ENCODE measurements around the gene VIP. TPM values are rescaled to one million over a fixed set of nuclear protein-coding genes. Genes with fewer than 3 reads are reported as not detected.
A peak's percentile ranks its signal among the peaks of the same experiment; 100 is the strongest.

VIP gene
- total RNA-seq, 1 donor, result not detected

GRCh38 chr6:152736687-152737273 lies 13.8 kb upstream of the VIP start:
- H3K27ac ChIP-seq (ENCODE audit: low read depth, low read length), result no peak overlapping the region
- TF ChIP-seq, protein P1, sequence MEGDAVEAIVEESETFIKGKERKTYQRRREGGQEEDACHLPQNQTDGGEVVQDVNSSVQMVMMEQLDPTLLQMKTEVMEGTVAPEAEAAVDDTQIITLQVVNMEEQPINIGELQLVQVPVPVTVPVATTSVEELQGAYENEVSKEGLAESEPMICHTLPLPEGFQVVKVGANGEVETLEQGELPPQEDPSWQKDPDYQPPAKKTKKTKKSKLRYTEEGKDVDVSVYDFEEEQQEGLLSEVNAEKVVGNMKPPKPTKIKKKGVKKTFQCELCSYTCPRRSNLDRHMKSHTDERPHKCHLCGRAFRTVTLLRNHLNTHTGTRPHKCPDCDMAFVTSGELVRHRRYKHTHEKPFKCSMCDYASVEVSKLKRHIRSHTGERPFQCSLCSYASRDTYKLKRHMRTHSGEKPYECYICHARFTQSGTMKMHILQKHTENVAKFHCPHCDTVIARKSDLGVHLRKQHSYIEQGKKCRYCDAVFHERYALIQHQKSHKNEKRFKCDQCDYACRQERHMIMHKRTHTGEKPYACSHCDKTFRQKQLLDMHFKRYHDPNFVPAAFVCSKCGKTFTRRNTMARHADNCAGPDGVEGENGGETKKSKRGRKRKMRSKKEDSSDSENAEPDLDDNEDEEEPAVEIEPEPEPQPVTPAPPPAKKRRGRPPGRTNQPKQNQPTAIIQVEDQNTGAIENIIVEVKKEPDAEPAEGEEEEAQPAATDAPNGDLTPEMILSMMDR (IDR thresholded peaks at IDR 0.05; ENCODE audit: extremely low read depth, low read depth, low read length), result no peak
- no peaks in the 10 kb centered on the region for H3K9me3 ChIP-seq (ENCODE audit: low read depth, low read length)
- H3K79me2 ChIP-seq (ENCODE audit: insufficient read depth, low read length), result no peaks in the 10 kb centered on the region
- no peaks in the 10 kb centered on the region for H4K20me1 ChIP-seq (ENCODE audit: insufficient read depth, low read length)
- DNase-seq (ENCODE audit: insufficient read length, low spot score, missing footprints), result no peak
- H3K27me3 ChIP-seq (ENCODE audit: insufficient read depth, low read length), result no peaks in the 10 kb centered on the region
- H3K36me3 ChIP-seq (ENCODE audit: insufficient read depth, low read length), result no peaks in the 10 kb centered on the region
- no peak overlapping the region for H2AFZ ChIP-seq (ENCODE audit: low read length)
- H3K4me1 ChIP-seq (ENCODE audit: insufficient read depth, low read length), result no peaks in the 10 kb centered on the region
- H3K4me2 ChIP-seq (ENCODE audit: insufficient read depth, low read length), result no peak overlapping the region
- no peak overlapping the region for H3K4me3 ChIP-seq (ENCODE audit: insufficient read depth, low read length)

DNA sequence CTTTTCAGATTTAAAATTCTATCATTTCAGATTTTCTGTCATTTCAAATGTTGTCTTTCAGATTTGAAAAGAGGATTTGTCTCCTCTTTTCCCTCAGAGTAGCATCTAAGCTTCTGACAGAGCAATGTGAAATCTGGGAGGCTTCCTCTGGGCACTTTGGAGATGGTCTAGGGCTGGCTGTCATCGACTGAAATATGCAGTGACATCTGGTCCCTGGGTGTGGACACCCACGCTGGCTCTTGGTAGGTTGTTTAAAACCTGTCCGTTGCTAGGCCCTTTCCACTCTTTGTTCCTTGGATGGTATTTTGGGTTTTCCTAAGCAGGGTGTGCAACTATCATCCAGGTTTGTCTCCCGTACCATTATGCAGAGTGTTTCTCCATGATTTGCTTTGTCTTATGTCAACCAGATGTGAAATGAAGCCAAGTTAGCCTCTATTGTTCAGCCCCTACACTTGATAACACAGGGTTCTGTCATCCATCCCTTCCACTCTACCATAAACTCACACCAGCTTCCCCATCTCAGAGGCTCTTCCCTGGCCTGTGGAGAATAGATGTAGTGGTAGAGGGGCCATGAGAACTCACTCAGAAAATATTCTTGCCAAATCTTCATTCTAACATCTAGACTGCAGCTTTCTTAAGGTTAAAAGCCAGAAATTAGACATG lies 5.0 kb upstream of the VIP start:
- TF ChIP-seq, protein P1 (IDR thresholded peaks at IDR 0.05; ENCODE audit: extremely low read depth, low read depth, low read length), result no peak
- no peaks in the 10 kb centered on the region for H3K27me3 ChIP-seq (ENCODE audit: insufficient read depth, low read length)
- H3K4me2 ChIP-seq (ENCODE audit: insufficient read depth, low read length), result no peak overlapping the region
- H3K27ac ChIP-seq (ENCODE audit: low read depth, low read length), result no peak overlapping the region
- H4K20me1 ChIP-seq (ENCODE audit: insufficient read depth, low read length), result no peaks in the 10 kb centered on the region
- no peaks in the 10 kb centered on the region for H3K9me3 ChIP-seq (ENCODE audit: low read depth, low read length)
- H3K4me3 ChIP-seq (ENCODE audit: insufficient read depth, low read length), result no peak overlapping the region
- no peaks in the 10 kb centered on the region for H3K79me2 ChIP-seq (ENCODE audit: insufficient read depth, low read length)
- no peak for DNase-seq (ENCODE audit: insufficient read length, low spot score, missing footprints)
- H2AFZ ChIP-seq (ENCODE audit: low read length), result no peak overlapping the region
- no peaks in the 10 kb centered on the region for H3K4me1 ChIP-seq (ENCODE audit: insufficient read depth, low read length)
- H3K36me3 ChIP-seq (ENCODE audit: insufficient read depth, low read length), result no peaks in the 10 kb centered on the region

DNA sequence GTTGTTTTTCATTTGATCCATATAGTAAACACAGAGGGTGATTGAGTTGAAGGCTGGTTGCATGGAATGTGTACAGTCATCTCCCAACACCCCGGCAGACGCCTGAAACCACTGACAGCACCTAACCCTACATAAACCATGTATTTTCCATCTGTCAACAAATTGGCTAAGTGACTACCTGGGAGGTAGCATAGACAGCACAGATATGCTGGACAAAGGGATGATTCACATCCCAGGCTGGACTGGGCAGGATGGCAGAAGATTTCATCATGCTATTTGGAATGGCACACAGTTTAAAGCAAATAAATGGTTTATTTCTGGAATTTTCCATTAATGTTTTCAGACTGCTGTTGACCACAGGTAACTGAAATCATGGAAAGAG lies 4.4 kb upstream of the VIP start:
- H3K27me3 ChIP-seq (ENCODE audit: insufficient read depth, low read length), result no peaks in the 10 kb centered on the region
- H3K4me2 ChIP-seq (ENCODE audit: insufficient read depth, low read length), result no peak overlapping the region
- TF ChIP-seq, protein P1 (IDR thresholded peaks at IDR 0.05; ENCODE audit: extremely low read depth, low read depth, low read length), result no peak
- H2AFZ ChIP-seq (ENCODE audit: low read length), result no peak overlapping the region
- H3K9me3 ChIP-seq (ENCODE audit: low read depth, low read length), result no peaks in the 10 kb centered on the region
- no peaks in the 10 kb centered on the region for H3K79me2 ChIP-seq (ENCODE audit: insufficient read depth, low read length)
- no peaks in the 10 kb centered on the region for H4K20me1 ChIP-seq (ENCODE audit: insufficient read depth, low read length)
- DNase-seq (ENCODE audit: insufficient read length, low spot score, missing footprints), result no peak
- H3K36me3 ChIP-seq (ENCODE audit: insufficient read depth, low read length), result no peaks in the 10 kb centered on the region
- H3K4me3 ChIP-seq (ENCODE audit: insufficient read depth, low read length), result no peak overlapping the region
- no peak overlapping the region for H3K27ac ChIP-seq (ENCODE audit: low read depth, low read length)
- no peaks in the 10 kb centered on the region for H3K4me1 ChIP-seq (ENCODE audit: insufficient read depth, low read length)

DNA sequence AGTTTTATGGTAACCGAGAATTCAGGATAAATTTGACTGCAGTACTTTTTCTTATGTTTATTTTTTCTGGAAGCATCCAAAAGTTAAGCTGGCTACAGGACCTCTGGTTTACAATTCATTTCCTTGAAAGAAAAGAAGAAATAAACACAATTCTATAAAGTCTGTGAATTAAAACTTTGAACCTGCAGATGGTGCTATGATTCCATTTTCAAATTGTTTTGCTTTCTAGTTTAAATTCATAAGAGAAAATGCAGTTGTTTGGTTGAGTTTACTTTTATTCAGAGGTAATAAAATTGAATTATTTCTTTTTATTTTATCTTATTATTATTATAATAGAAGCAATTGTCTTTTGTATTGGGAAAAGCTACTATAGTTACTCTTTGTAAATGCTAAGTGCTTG lies 1.8 kb upstream of the VIP start:
- TF ChIP-seq, protein P1 (IDR thresholded peaks at IDR 0.05; ENCODE audit: extremely low read depth, low read depth, low read length), result peak; percentile 39
- no peaks in the 10 kb centered on the region for H3K9me3 ChIP-seq (ENCODE audit: low read depth, low read length)
- H3K4me2 ChIP-seq (ENCODE audit: insufficient read depth, low read length), result no peak overlapping the region
- no peak overlapping the region for H3K27ac ChIP-seq (ENCODE audit: low read depth, low read length)
- H3K79me2 ChIP-seq (ENCODE audit: insufficient read depth, low read length), result no peaks in the 10 kb centered on the region
- no peaks in the 10 kb centered on the region for H3K4me1 ChIP-seq (ENCODE audit: insufficient read depth, low read length)
- H2AFZ ChIP-seq (ENCODE audit: low read length), result no peak overlapping the region
- H3K4me3 ChIP-seq (ENCODE audit: insufficient read depth, low read length), result no peak overlapping the region
- no peaks in the 10 kb centered on the region for H3K36me3 ChIP-seq (ENCODE audit: insufficient read depth, low read length)
- no peaks in the 10 kb centered on the region for H3K27me3 ChIP-seq (ENCODE audit: insufficient read depth, low read length)
- DNase-seq (ENCODE audit: insufficient read length, low spot score, missing footprints), result no peak
- H4K20me1 ChIP-seq (ENCODE audit: insufficient read depth, low read length), result no peaks in the 10 kb centered on the region
